ENCODE results near the gene C1S. TPM values are rescaled to one million over a fixed set of nuclear protein-coding genes. Genes with fewer than 3 reads are reported as not detected.

The C1S gene
- total RNA-seq, 1 donor: 516 TPM

GRCh38 chr12:7058850-7059395, 1.6 kb upstream of the C1S start:
- no peak overlapping the region for H3K4me3 ChIP-seq (ENCODE audit: low read depth, low read length)
- DNase-seq (ENCODE audit: low read depth): no peak
- TF ChIP-seq, protein P1, sequence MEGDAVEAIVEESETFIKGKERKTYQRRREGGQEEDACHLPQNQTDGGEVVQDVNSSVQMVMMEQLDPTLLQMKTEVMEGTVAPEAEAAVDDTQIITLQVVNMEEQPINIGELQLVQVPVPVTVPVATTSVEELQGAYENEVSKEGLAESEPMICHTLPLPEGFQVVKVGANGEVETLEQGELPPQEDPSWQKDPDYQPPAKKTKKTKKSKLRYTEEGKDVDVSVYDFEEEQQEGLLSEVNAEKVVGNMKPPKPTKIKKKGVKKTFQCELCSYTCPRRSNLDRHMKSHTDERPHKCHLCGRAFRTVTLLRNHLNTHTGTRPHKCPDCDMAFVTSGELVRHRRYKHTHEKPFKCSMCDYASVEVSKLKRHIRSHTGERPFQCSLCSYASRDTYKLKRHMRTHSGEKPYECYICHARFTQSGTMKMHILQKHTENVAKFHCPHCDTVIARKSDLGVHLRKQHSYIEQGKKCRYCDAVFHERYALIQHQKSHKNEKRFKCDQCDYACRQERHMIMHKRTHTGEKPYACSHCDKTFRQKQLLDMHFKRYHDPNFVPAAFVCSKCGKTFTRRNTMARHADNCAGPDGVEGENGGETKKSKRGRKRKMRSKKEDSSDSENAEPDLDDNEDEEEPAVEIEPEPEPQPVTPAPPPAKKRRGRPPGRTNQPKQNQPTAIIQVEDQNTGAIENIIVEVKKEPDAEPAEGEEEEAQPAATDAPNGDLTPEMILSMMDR (IDR thresholded peaks at IDR 0.05; ENCODE audit: insufficient read depth, low read length): no peak

DNA sequence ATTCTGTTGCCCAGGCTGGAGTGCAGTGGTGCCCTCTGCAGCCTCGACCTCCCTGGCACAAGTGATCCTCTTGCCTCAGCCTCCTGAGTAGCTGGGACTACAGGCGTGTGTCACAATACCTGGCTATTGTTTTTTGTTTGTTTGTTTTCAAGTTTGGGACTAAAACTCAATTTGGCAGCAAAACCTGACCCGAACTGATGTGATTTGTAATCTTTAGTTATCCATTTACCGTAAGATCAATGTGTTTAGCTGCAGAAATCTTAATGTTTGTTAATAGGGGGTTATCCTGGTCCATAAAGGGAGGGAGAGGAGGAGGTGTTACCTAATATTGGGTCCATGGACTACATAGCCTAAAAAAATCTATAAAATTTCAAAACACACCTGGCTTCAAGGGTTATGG, 738 bp upstream of the C1S start:
- DNase-seq (ENCODE audit: low read depth): no peak
- TF ChIP-seq, protein P1 (IDR thresholded peaks at IDR 0.05; ENCODE audit: insufficient read depth, low read length): no peak
- no peak overlapping the region for H3K4me3 ChIP-seq (ENCODE audit: low read depth, low read length)

GRCh38 chr12:7061138-7061537, 620 bp downstream of the C1S start:
- DNase-seq (ENCODE audit: low read depth): peak; percentile 22
- TF ChIP-seq, protein P1 (IDR thresholded peaks at IDR 0.05; ENCODE audit: insufficient read depth, low read length): peak; percentile 27
- H3K4me3 ChIP-seq (ENCODE audit: low read depth, low read length): peak overlapping the region; percentile 81

DNA sequence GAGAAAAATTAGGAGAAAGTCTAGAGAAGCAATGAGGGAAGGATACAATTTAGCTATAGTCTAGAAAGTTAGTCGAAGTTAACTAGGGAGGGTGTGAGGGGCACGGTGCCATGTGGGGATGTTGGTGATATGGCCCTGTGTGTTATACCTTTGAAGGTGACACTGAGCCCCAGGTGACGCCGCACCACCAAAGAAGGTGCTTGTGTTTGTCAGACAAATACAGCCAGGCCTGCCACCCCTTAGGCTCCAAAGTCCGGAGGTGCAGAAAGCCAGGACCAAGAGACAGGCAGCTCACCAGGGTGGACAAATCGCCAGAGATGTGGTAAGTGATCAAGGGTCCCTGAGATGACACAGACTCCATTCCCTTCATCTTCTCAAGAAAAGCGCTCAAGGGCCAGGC, 1.1 kb downstream of the C1S start:
- DNase-seq (ENCODE audit: low read depth): no peak
- H3K4me3 ChIP-seq (ENCODE audit: low read depth, low read length): peak overlapping the region; percentile 81
- TF ChIP-seq, protein P1 (IDR thresholded peaks at IDR 0.05; ENCODE audit: insufficient read depth, low read length): no peak

GRCh38 chr12:7064516-7064915, 4.0 kb downstream of the C1S start:
- TF ChIP-seq, protein P1 (IDR thresholded peaks at IDR 0.05; ENCODE audit: insufficient read depth, low read length): no peak
- DNase-seq (ENCODE audit: low read depth): peak; percentile 39

DNA sequence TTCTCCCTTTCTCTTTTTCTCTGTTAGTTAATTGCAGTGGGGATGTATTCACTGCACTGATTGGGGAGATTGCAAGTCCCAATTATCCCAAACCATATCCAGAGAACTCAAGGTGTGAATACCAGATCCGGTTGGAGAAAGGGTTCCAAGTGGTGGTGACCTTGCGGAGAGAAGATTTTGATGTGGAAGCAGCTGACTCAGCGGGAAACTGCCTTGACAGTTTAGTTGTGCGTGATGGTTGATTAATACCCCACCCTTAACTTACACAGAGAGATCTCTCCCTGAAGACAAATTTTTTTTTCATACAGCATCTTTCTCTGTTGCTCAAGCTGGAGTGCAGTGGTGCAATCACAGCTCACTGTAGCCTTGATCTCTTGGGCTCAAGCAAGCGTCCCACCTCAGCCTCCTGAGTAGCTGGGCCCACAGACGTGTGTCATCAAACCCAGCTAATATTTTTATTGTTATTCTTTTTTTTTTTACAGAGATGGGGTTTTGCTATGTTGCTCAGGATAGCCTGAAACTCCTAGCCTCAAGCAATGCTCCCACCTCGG, 4.6 kb downstream of the C1S start:
- TF ChIP-seq, protein P1 (IDR thresholded peaks at IDR 0.05; ENCODE audit: insufficient read depth, low read length): no peak
- no peak for DNase-seq (ENCODE audit: low read depth)
- no peak overlapping the region for H3K4me3 ChIP-seq (ENCODE audit: low read depth, low read length)

More at GRCh38 chr12:7064516-7064915, 4.0 kb downstream of the C1S start:
- H3K4me3 ChIP-seq (ENCODE audit: low read depth, low read length): no peak overlapping the region

DNA sequence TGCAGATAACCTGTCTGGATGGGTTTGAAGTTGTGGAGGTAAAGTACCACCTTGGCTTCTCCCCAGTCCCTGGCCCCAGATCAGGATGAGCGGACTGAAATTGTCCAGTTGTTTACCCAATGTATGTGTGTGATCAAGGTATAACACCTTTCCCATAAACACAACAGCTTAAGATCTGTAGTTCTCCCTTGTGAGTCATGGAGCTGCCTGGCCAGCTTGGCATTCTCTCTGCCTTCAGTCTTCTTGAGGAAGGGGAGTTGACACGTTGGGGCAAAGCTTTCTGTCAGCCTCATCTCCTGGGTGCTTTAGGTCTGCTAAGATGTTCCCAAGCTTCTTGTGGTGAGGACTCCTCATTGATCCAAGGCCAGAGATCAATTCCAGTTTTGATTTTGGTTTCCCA, 6.1 kb downstream of the C1S start:
- DNase-seq (ENCODE audit: low read depth): no peak
- TF ChIP-seq, protein P1 (IDR thresholded peaks at IDR 0.05; ENCODE audit: insufficient read depth, low read length): no peak
- no peak overlapping the region for H3K4me3 ChIP-seq (ENCODE audit: low read depth, low read length)

Measured in fibroblast of the aortic adventitia (primary cell).